CD4-positive, alpha-beta memory T cell (primary cell): ENCODE data around the gene MYH15. TPM values are rescaled to one million over a fixed set of nuclear protein-coding genes. Genes with fewer than 3 reads are reported as not detected.

Source experiments
- CTCF ChIA-PET: fragments of 350-600 bp; sonication (Branson Sonifier 250); formaldehyde crosslinking; loops from one replicate; lab custom pipeline; 2021; ENCODE audit warnings: inconsistent platforms; ENCODE audit not compliant: partially characterized antibody; lab: Charles Lee
- POLR2A ChIA-PET: fragments of 350-600 bp; sonication (Branson Sonifier 250); formaldehyde crosslinking; loops from one replicate; lab custom pipeline; 2021; ENCODE audit not compliant: partially characterized antibody; lab: Charles Lee
- DNase-seq, 5 donors: peaks; one replicate each; pipeline versions ENCODE4 v3.0.0 to v3.0.0-alpha.2; 2020 to 2022; ENCODE audit warnings: mixed read lengths in 1 of 5
- H3K27ac ChIP-seq: one replicate; pipeline ENCODE4 v1.7.0; 2013; ENCODE audit warnings: low read depth, low read length
- H3K27me3 ChIP-seq: 2 replicates; pipeline ENCODE4 v1.7.0; 2013; ENCODE audit warnings: mild to moderate bottlenecking, low read length, moderate library complexity; ENCODE audit not compliant: insufficient read depth
- H3K36me3 ChIP-seq: 2 replicates; pipeline ENCODE4 v1.7.0; 2013; ENCODE audit warnings: mild to moderate bottlenecking, low read length, moderate library complexity; ENCODE audit not compliant: insufficient read depth
- H3K4me1 ChIP-seq: 2 replicates; pipeline ENCODE4 v1.7.0; 2013; ENCODE audit warnings: mild to moderate bottlenecking, low read length, moderate library complexity; ENCODE audit not compliant: insufficient read depth
- H3K4me3 ChIP-seq, 2 donors: one replicate each; pipeline ENCODE4 v1.7.0; 2013; ENCODE audit warnings: low read length in 2 of 2, mild to moderate bottlenecking in 1 of 2
- H3K9me3 ChIP-seq, 2 donors: one replicate each; pipeline ENCODE4 v1.7.0; 2013; ENCODE audit warnings: low read length in 2 of 2, control low read depth in 1 of 2; ENCODE audit not compliant: control insufficient read depth in 1 of 2
- H3K27ac Mint-ChIP-seq, 7 donors: one replicate each; pipeline ENCODE4 v1.8.0; 2020 to 2021; ENCODE audit warnings: mixed read lengths in 7 of 7, mild to moderate bottlenecking in 6 of 7, inconsistent platforms in 3 of 7, moderate library complexity in 3 of 7
- H3K27me3 Mint-ChIP-seq, 2 donors: one replicate each; pipeline ENCODE4 v1.8.0; 2020 to 2021; ENCODE audit warnings: mixed read lengths in 2 of 2
- H3K36me3 Mint-ChIP-seq, 2 donors: one replicate each; pipeline ENCODE4 v1.8.0; 2020 to 2021; ENCODE audit warnings: mixed read lengths in 2 of 2, inconsistent platforms in 1 of 2, mild to moderate bottlenecking in 1 of 2
- H3K4me1 Mint-ChIP-seq, 4 donors: one replicate each; pipeline ENCODE4 v1.8.0; 2020 to 2021; ENCODE audit warnings: mixed read lengths in 4 of 4, mild to moderate bottlenecking in 1 of 4
- H3K4me3 Mint-ChIP-seq, 8 donors: one replicate each; pipeline ENCODE4 v1.8.0; 2020 to 2021; ENCODE audit warnings: mixed read lengths in 8 of 8, mild to moderate bottlenecking in 7 of 8, moderate library complexity in 6 of 8, inconsistent platforms in 3 of 8
- H3K9me3 Mint-ChIP-seq, 8 donors: one replicate each; pipeline ENCODE4 v1.8.0; 2020 to 2021; ENCODE audit warnings: mixed read lengths in 8 of 8, mild to moderate bottlenecking in 5 of 8, inconsistent platforms in 3 of 8, moderate library complexity in 1 of 8
- intact Hi-C: fragments of 100-400 bp; cut with micrococcal nuclease; formaldehyde crosslinking; loops from one replicate; pipeline ENCODE4 v1.15.1; 2023
- polyA plus RNA-seq, 2 donors: library from polyadenylated mRNA; unstranded; fragments of 300-500 nt; fragmentation: Illumina TruSeq; gene quantifications; one replicate each; pipeline ENCODE4 v1.2.3, GENCODE V29; 2021
- total RNA-seq, 2 experiments: library from RNA; stranded (reverse); gene quantifications; one replicate each; pipeline ENCODE4 v1.2.3, GENCODE V29; 2021

Gene MYH15
- total and polyA plus RNA-seq, 4 experiments from 2014 or later = 0.06 TPM; not detected in 3

- Mint-ChIP-seq H3K27me3 (no peaks in the 10 kb centered on the region), H3K9me3 (no peaks in the 10 kb centered on the region), H3K36me3 (no peaks in the 10 kb centered on the region), H3K4me3 (no peak overlapping the region), H3K4me1 (peaks cover 0 to 2% (median 0%) of the 10 kb centered on the region in 4 donors), H3K27ac (no peak overlapping the region)
- intact Hi-C loops = no loop called here
- DNase-seq = no peak
- no peaks in the 10 kb centered on the region for H3K27me3 ChIP-seq
- POLR2A ChIA-PET = no interaction called here
- H3K4me3 ChIP-seq = no peak overlapping the region
- no peaks in the 10 kb centered on the region for H3K9me3 ChIP-seq
- no peaks in the 10 kb centered on the region for H3K4me1 ChIP-seq
- no peak overlapping the region for H3K27ac ChIP-seq
- CTCF ChIA-PET = no interaction called here
- no peaks in the 10 kb centered on the region for H3K36me3 ChIP-seq
Observed at GRCh38 chr3:108334701-108335100, 175.7 kb downstream of the MYH15 start.

GRCh38 chr3:108333961-108334360 is 176.4 kb downstream of the MYH15 start:
- Mint-ChIP-seq H3K9me3 (no peaks in the 10 kb centered on the region), H3K4me1 (peaks cover 0 to 9% (median 3%) of the 10 kb centered on the region in 4 donors), H3K27me3 (no peaks in the 10 kb centered on the region), H3K4me3 (no peak overlapping the region), H3K27ac (no peak overlapping the region), H3K36me3 (no peaks in the 10 kb centered on the region)
- Histone ChIP-seq H3K4me1 (peaks cover 5% of the 10 kb centered on the region), H3K27me3 (no peaks in the 10 kb centered on the region), H3K36me3 (no peaks in the 10 kb centered on the region), H3K27ac (no peak overlapping the region), H3K4me3 (no peak overlapping the region), H3K9me3 (no peaks in the 10 kb centered on the region)
- DNase-seq = no peak
- CTCF ChIA-PET = no interaction called here
- intact Hi-C loops = no loop called here
- POLR2A ChIA-PET = no interaction called here

GRCh38 chr3:108331792-108332191 is 178.6 kb downstream of the MYH15 start:
- H3K36me3 ChIP-seq = no peaks in the 10 kb centered on the region
- DNase-seq = no peak
- Mint-ChIP-seq H3K36me3 (no peaks in the 10 kb centered on the region), H3K27ac (no peak overlapping the region), H3K27me3 (no peaks in the 10 kb centered on the region), H3K4me1 (peaks cover 5 to 22% (median 11%) of the 10 kb centered on the region in 4 donors), H3K9me3 (peaks cover 0 to 7% (median 2%) of the 10 kb centered on the region in 8 donors), H3K4me3 (no peak overlapping the region)
- H3K4me3 ChIP-seq = no peak overlapping the region
- ChIA-PET POLR2A (no interaction called here), CTCF (interaction anchor here (1.1 kb wide), 1 partner anchor 10 kb away, joined by 3 read pairs; no protein-coding TSS in a partner anchor)
- H3K27ac ChIP-seq = no peak overlapping the region
- H3K9me3 ChIP-seq = no peaks in the 10 kb centered on the region
- H3K4me1 ChIP-seq = peaks cover 10% of the 10 kb centered on the region
- H3K27me3 ChIP-seq = no peaks in the 10 kb centered on the region
- intact Hi-C loops = no loop called here

Other genes with a start within 250 kb of the MYH15 start
- under 1 TPM; 0.52 to 0.58 TPM for gene HHLA2, start 214.0 kb downstream of the MYH15 start, total RNA-seq
- not detected for gene HHLA2, start 214.0 kb downstream of the MYH15 start, polyA plus RNA-seq
- gene CIP2A, start 78.8 kb upstream of the MYH15 start, total RNA-seq = 1 to 10 TPM; 3.4 to 3.9 TPM
- 1 to 10 TPM; 1.8 to 1.9 TPM for gene CIP2A, start 78.8 kb upstream of the MYH15 start, polyA plus RNA-seq
- 10 to 100 TPM; 15.3 to 18.5 TPM for gene DZIP3, start 79.1 kb upstream of the MYH15 start, total RNA-seq
- 10 to 100 TPM in 1 of 2 donors, 1 to 10 TPM in 1; 8.9 to 13.1 TPM for gene DZIP3, start 79.1 kb upstream of the MYH15 start, polyA plus RNA-seq
- gene RETNLB, start 246.8 kb upstream of the MYH15 start, total RNA-seq = not detected
- gene RETNLB, start 246.8 kb upstream of the MYH15 start, polyA plus RNA-seq = not detected